Testis (tissue), 3 donors: ENCODE measurements around the gene NMS. TPM values are rescaled to one million over a fixed set of nuclear protein-coding genes. Genes with fewer than 3 reads are reported as not detected.

Source experiments
- DNase-seq: peaks from one replicate; pipeline ENCODE4 v3.0.0-alpha.2; 2019
- H3K27ac ChIP-seq, 2 donors: fragments of 200-600 bp; sonication (generic); one replicate each; pipeline ENCODE4 v1.5.1; 2019
- H3K27me3 ChIP-seq: fragments of 200-600 bp; sonication (generic); one replicate; pipeline ENCODE4 v1.5.1; 2019
- H3K36me3 ChIP-seq: fragments of 200-600 bp; sonication (generic); one replicate; pipeline ENCODE4 v1.5.1; 2017; ENCODE audit warnings: low read depth; ENCODE audit errors: missing control alignments
- H3K4me1 ChIP-seq: fragments of 200-600 bp; sonication (generic); one replicate; pipeline ENCODE4 v1.5.1; 2019
- H3K4me3 ChIP-seq, 2 donors: fragments of 200-600 bp; sonication (generic); one replicate each; pipeline ENCODE4 v1.5.1; 2017 to 2019
- H3K9me3 ChIP-seq: fragments of 200-600 bp; sonication (generic); one replicate; pipeline ENCODE4 v1.5.1; 2017
- POLR2A ChIP-seq: fragments of 450-650 bp; IDR thresholded peaks from one replicate; pipeline ENCODE4 v1.6.1; 2017; ENCODE audit warnings: antibody characterized with exemption, mild to moderate bottlenecking, moderate library complexity
- WGBS, 2 donors: methylation state at CpG; one replicate each; pipeline ENCODE4 v1.1.5; 2018; 5-methylcytosine and 5-hydroxymethylcytosine counted together
- intact Hi-C: fragments of 100-400 bp; cut with DNase I; formaldehyde crosslinking; loops from one replicate; pipeline ENCODE4 v1.15.1; 2023; ENCODE audit warnings: low total_unique reads
- polyA plus RNA-seq: library from polyadenylated mRNA; stranded (reverse); fragments of 350-450 nt; fragmentation: Illumina TruSeq; extraction: RNeasy Lipid Tissue Mini Kit (QIAGEN cat#74804); gene quantifications from one replicate; pipeline ENCODE4 v1.2.3, GENCODE V29; 2014; ENCODE audit warnings: low read depth, low replicate concordance; ENCODE audit not compliant: insufficient read depth
- total RNA-seq, 2 donors: library from RNA; depleted of rRNA; stranded (reverse); fragments of >200 nt; gene quantifications; one replicate each; pipeline ENCODE4 v1.2.3, GENCODE V29; 2016
- TF ChIP-seq, protein P1 (sequence below), 3 experiments: fragments of 450-650 bp in 2 of 3; fragments of 200-600 bp in 1 of 3; sonication (generic) in 1 of 3; IDR thresholded peaks; one replicate each; pipeline ENCODE4 v1.5.1; 2016 to 2019; ENCODE audit warnings: antibody characterized with exemption in 3 of 3, mild to moderate bottlenecking in 2 of 3, moderate library complexity in 1 of 3

NMS gene
- total and polyA plus RNA-seq, 3 donors from 2014 or later = not detected

GRCh38 chr2:100502782-100503181, 32.5 kb downstream of the NMS start:
- intact Hi-C loops = no loop called here
- no peak for TF ChIP-seq POLR2A
- TF ChIP-seq, protein P1, sequence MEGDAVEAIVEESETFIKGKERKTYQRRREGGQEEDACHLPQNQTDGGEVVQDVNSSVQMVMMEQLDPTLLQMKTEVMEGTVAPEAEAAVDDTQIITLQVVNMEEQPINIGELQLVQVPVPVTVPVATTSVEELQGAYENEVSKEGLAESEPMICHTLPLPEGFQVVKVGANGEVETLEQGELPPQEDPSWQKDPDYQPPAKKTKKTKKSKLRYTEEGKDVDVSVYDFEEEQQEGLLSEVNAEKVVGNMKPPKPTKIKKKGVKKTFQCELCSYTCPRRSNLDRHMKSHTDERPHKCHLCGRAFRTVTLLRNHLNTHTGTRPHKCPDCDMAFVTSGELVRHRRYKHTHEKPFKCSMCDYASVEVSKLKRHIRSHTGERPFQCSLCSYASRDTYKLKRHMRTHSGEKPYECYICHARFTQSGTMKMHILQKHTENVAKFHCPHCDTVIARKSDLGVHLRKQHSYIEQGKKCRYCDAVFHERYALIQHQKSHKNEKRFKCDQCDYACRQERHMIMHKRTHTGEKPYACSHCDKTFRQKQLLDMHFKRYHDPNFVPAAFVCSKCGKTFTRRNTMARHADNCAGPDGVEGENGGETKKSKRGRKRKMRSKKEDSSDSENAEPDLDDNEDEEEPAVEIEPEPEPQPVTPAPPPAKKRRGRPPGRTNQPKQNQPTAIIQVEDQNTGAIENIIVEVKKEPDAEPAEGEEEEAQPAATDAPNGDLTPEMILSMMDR (IDR thresholded peaks at IDR 0.05) = no peak
- WGBS, 2 donors = 80 to 83% methylated on average over 2 of the region's 2 CpGs

DNA sequence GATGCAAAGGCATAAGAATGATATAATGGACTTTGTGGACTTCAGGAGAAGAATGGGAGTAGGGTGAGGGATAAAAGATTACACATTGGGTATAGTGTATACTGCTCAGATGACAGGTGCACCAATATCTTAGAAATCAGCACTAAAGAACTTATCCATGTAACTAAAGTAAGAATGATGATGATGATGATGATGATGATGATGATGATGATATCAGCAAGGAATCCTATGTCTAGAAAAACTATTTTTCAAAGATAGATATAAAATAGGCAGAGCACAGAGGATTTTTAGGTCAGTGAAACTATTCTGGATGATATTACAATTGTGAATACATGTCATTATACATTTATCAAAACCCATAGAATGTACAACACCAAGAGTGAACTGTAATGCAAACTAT, 34.3 kb downstream of the NMS start:
- Histone ChIP-seq H3K4me3 (no peak overlapping the region), H3K4me1 (no peaks in the 10 kb centered on the region), H3K27ac (no peak overlapping the region), H3K36me3 (no peaks in the 10 kb centered on the region), H3K27me3 (no peaks in the 10 kb centered on the region), H3K9me3 (no peaks in the 10 kb centered on the region)
- TF ChIP-seq, protein P1 (IDR thresholded peaks at IDR 0.05) = no peak
- no peak for TF ChIP-seq POLR2A
- intact Hi-C loops = no loop called here
- DNase-seq = no peak

More at GRCh38 chr2:100502782-100503181, 32.5 kb downstream of the NMS start:
- no peak for DNase-seq
- H3K4me3 ChIP-seq = no peak overlapping the region
- H3K27me3 ChIP-seq = no peaks in the 10 kb centered on the region
- no peaks in the 10 kb centered on the region for H3K9me3 ChIP-seq
- H3K4me1 ChIP-seq = no peaks in the 10 kb centered on the region
- H3K27ac ChIP-seq = no peak overlapping the region
- no peaks in the 10 kb centered on the region for H3K36me3 ChIP-seq

DNA sequence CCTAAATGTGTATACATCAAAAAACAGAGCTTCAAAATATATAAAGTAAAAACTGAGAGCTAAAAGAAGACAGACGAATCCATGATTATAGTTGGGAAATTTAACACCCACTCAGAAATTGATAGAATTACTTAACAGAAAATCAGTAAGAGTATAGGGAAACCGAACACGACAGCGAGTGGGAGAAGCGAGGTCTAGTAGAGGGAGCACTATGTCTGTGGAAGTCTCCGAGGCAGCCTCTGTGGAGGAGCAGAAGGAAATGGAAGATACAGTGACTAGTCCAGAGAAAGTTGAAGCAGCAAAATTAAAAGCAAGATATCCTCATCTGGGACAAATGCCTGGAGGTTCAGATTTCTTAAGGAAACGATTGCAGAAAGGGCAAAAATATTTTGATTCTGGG, 38.8 kb downstream of the NMS start:
- H3K4me1 ChIP-seq = no peaks in the 10 kb centered on the region
- intact Hi-C loops = no loop called here
- H3K9me3 ChIP-seq = no peaks in the 10 kb centered on the region
- DNase-seq = no peak
- 91 to 92% methylated on average over 7 of the region's 7 CpGs for WGBS, 2 donors
- TF ChIP-seq POLR2A = no peak
- TF ChIP-seq, protein P1 (IDR thresholded peaks at IDR 0.05) = no peak
- H3K27ac ChIP-seq = no peak overlapping the region
- H3K4me3 ChIP-seq = no peak overlapping the region
- H3K36me3 ChIP-seq = no peaks in the 10 kb centered on the region
- H3K27me3 ChIP-seq = no peaks in the 10 kb centered on the region

DNA sequence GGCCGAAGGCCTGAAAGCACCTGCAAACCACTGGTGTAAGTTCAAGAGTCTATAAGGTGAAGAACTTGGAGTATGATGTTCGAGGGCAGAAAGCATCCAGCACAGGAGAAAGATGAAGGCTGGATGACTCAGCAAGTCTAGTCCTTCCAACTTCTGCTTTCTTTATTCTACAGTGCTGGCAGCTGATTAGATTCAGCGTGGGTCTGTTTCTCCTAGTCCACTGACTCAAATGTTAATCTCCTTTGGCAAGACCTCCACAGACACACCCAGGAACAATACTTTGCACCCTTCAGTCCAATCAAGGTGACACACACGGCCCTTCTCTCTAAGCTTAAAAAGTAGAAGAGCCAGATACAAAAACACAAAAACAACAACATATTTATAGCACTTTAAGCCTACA, 43.4 kb downstream of the NMS start:
- WGBS, 2 donors = 72 to 76% methylated on average over 4 of the region's 4 CpGs
- DNase-seq = no peak
- Histone ChIP-seq H3K27ac (no peak overlapping the region), H3K9me3 (no peaks in the 10 kb centered on the region), H3K4me1 (no peaks in the 10 kb centered on the region), H3K36me3 (no peaks in the 10 kb centered on the region), H3K27me3 (no peaks in the 10 kb centered on the region), H3K4me3 (no peak overlapping the region)
- TF ChIP-seq POLR2A = no peak
- TF ChIP-seq, protein P1 (IDR thresholded peaks at IDR 0.05) = no peak
- intact Hi-C loops = no loop called here

GRCh38 chr2:100517556-100517955, 47.3 kb downstream of the NMS start:
- H3K4me3 ChIP-seq = no peak overlapping the region
- 83 to 89% methylated on average over 1 of the region's 1 CpG for WGBS, 2 donors
- H3K4me1 ChIP-seq = no peaks in the 10 kb centered on the region
- H3K27me3 ChIP-seq = no peaks in the 10 kb centered on the region
- no peak overlapping the region for H3K27ac ChIP-seq
- no peak for DNase-seq
- no peaks in the 10 kb centered on the region for H3K9me3 ChIP-seq
- no peak for TF ChIP-seq POLR2A
- TF ChIP-seq, protein P1 (IDR thresholded peaks at IDR 0.05) = no peak
- no peaks in the 10 kb centered on the region for H3K36me3 ChIP-seq
- intact Hi-C loops = no loop called here
